Left lobe of liver (tissue), 2 donors: ENCODE data around the gene PCCA. TPM values are rescaled to one million over a fixed set of nuclear protein-coding genes. Genes with fewer than 3 reads are reported as not detected.
A peak's percentile ranks its signal among the peaks of the same experiment; 100 is the strongest.

Experiments
- ATAC-seq: fragments of 200-7000 bp; cut with Tn5 transposase; one replicate; pipeline ENCODE4 v1.9.1; 2020; ENCODE audit warnings: mild to moderate bottlenecking, moderate library complexity
- DNase-seq: peaks from one replicate; pipeline ENCODE4 v3.0.0-alpha.2; 2020; ENCODE audit warnings: low spot score
- total RNA-seq: library from RNA; stranded (reverse); gene quantifications from one replicate; pipeline ENCODE4 v1.2.1, GENCODE V29; 2021
- donor health status: DM: no; HTN: no; CAD: no; lungs with moderate emphysema.
- donor health status: DM: no; HTN: yes; CAD: no.

The PCCA gene
- total RNA-seq, 1 donor from 2014 or later: 83.5 TPM

DNA sequence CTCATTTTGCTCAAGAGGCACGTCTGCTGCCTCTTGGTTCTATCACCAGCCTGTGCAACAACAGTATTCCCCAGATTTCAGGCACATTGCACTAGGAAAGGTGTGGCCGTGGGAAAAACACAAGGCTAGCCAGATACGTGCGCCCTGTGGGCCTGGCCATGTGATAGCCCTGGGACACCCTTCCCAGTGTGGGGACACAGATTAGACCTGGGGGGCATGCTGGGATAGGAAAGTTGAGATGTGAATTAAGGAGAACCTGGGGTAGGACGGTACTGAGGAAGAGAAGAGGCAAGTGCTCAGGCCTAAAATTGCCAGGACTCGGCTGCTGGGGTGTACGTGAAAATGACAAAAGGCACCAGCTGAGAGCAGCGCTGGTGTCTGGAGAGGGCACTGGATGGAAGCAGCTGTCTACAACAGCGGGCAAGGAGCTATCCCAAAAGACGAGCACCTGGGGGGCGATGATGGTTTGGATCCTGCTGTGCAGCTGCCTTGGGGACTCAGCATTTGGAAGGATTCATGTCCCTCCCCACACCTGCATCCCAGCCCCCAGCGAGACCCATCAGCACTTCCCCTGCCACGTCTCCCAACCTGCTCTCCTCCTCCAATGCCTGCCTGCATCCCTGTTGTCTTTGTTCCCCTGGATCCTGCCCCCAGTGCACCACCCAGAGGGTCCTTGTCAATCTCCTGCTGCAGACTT, 445.4 kb downstream of the PCCA start:
- DNase-seq (peak; percentile 46), ATAC-seq (peak; percentile 1)

DNA sequence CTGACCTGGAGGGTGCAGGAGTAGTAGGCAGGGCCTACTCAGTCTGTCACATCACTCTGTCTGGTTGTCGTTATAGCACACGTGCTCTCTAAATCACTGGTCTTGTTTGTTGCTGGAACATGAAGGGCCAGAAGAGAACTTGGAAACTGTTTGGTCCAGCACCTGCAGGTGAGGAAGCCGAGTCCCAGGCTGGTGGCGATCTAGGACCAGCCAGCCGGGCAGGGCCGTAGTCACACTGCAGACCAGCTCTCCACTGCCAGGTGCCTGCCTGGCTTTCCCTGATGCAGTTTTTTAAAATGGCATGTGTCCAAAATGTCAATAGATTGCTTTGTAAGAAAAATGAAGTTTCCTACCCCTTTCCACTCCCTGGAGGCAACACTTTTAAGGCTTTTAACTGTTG, 446.0 kb downstream of the PCCA start:
- DNase-seq: peak; percentile 43
- peak; percentile 8 for ATAC-seq

DNA sequence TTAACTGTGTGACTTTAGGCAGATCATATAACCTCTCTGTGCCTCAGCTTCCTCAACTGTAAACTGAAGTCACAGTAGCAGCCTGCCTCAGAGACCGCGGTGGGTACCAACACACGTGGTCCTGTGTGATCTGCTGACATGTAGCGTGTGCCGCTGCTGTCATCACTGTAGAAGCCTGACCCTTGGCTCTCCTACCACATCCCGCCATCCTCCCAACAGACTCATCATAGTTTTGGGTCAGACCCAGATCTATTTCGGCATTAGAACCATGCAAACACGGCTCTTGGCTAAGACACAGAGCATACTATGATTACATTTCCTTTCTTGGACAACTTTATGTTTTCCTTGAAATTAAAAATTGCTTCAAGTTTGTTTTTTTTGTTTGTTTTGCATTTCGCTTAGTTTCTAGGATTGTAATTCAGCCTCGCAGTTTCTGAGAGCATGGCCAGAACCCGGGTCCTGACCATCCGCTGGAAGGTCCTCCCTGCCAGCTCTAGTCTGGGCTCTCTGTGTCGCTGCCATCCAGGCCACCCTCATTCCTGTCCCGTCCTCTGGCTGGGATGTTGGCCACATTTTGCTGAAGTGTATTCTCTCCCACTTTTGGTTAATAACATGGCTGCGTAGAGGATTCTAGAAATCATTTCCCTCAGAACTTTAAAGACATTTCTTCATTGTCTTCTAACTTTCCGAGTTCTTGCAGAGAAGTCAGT, 446.7 kb downstream of the PCCA start:
- DNase-seq (peak; percentile 41), ATAC-seq (no peak)

DNA sequence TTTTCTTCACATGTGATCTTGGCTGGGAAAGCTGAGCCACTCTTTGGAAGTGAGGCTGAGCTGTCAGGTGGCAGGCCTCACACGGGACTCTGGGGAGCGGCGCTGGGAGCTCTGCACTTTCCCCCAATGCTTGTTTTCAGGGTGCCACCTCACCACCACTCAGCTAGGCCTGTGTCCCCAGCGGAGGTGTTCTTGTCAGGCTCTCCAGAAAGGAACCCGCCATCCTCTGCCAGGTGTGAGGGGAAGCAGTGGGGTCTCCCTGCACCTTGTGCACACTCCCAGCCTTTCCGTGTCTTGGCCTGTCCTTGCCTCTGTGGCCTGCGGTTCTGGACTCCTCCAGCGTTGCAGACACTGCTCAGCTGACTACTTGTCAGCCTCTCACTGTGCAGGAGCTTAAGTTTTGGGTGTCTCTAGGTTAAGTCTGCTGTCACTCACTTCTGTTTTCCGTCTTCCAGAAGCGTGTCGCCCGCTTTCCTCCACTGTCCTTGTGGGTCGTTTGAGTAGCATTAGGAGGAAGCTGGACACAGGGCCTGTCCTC, 447.8 kb downstream of the PCCA start:
- DNase-seq (peak; percentile 35), ATAC-seq (no peak)

DNA sequence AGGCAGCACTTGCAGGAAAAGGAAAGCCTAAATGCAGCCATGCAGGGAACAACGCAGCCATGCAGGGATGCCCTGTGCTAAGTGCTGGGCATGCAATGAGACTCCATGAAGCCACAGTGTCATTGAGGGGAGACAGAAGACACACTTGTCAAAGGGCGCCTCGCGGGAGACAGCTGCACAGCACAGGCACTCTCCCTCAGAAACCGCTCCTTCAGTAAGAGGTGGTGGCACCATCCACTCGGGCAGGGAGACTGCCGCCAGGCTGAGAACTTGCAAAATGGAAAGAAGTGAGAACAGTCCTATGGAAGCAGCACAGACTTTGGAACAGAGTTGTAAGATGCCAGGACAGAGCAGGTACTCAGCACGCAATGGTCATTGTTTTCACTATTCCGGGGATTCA, 448.6 kb downstream of the PCCA start:
- DNase-seq (no peak), ATAC-seq (no peak)

DNA sequence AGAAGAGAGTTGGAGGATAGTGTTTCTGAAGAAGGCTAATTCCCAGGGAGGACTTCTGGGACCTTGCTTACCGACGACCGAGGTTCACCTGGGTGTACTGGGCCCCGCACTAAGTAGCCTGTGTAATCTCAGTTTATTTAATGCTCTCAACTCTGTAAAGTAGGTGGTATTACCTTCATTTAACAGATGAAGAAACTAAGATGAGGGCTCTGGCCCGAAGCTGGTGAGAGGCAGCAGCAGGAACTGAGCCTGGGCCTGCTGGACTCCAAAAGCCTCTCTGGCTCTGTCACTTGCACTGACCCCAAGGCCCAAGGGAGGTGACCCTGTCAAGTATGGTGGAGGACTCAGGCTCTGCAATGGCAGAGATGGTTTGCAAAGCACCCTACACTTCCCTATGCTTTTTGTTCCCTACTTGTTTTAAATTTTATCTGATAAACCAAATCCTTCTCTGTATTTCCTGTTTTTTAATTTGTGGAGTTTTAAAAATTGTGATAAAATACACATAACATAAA, 449.1 kb downstream of the PCCA start:
- DNase-seq: no peak

DNA sequence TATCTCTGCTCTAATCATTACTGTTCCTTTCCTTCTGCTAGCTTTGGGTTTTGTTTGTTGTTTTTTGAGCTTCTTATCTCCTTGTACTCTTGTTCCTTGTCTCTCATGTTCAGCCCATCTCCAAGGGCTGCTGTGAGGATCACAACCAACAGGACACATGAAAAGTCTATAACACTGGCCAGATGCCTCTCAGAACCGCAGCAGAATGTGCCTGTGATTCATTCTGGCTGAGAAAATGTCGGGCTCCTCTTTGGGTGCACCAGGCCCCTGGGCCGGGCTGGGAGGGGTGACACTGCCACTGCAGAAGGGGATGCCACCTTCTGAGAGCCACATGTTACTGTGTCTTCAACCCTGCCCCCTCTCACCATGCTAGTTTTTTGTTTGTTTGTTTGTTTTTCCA, 451.7 kb downstream of the PCCA start:
- ATAC-seq: no peak
- DNase-seq: peak; percentile 30

More for the DNA sequence above, 449.1 kb downstream of the PCCA start:
- ATAC-seq: no peak

DNA sequence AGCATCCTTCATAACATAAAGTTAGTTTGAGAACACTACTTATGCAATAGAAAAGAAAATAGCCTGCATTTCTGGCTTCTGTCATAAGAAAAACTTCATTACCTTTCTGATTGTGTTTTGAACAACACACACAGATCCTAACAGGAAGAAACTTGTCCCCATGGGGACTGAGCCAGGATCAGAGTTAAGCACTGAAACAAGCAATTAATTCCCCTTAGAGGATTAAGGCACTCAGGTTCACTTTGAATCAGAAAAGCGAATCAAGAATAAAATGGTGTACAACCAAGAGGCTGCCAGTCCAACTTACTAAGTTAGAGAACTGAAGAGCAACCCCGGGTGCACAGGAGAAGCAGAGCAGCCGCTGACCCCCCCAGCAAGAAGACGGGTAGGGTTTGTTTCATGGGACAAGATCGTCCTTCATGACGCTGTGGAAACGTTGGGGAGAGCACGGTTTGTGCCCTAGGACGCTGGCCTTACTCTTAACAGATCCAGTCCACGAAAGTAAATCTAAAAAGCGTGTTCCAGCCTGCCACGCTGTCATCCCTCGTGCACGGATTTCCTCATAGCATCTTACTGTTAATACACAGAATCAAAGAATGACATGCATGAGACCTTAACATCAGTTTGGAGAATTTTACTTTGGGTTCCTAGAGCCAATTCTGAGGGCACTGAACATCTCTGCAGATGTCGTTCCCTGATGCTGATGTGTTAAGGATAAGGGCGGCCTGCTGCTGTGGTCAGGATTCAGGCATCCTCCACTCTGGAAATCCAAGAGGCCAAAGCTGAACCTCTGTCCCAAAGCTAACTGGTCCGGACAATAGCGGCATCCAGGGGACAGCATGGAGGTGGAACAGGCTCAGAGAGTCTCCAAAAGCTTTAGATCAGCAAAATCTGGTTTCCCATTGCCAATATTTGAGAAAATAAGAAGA, 453.3 kb downstream of the PCCA start:
- peak; percentile 44 for DNase-seq

DNA sequence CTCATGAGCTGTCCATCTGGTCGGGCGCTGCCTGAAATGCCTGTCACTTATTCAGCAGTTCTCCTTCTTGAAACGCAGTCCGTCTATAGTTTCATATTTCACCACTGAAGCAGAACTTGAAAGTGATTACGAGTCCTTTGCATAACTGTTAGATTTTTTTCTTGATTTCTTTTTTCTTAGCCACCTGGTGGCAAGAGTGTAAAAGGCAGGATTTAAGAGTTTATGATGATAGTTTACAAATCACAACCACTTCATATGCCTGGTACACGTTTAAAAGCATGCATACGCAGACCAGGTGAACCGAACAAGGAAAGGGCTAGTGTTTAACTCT, 453.9 kb downstream of the PCCA start:
- ATAC-seq (peak; percentile 10), DNase-seq (no peak)

More for the DNA sequence above, 453.3 kb downstream of the PCCA start:
- no peak for ATAC-seq

DNA sequence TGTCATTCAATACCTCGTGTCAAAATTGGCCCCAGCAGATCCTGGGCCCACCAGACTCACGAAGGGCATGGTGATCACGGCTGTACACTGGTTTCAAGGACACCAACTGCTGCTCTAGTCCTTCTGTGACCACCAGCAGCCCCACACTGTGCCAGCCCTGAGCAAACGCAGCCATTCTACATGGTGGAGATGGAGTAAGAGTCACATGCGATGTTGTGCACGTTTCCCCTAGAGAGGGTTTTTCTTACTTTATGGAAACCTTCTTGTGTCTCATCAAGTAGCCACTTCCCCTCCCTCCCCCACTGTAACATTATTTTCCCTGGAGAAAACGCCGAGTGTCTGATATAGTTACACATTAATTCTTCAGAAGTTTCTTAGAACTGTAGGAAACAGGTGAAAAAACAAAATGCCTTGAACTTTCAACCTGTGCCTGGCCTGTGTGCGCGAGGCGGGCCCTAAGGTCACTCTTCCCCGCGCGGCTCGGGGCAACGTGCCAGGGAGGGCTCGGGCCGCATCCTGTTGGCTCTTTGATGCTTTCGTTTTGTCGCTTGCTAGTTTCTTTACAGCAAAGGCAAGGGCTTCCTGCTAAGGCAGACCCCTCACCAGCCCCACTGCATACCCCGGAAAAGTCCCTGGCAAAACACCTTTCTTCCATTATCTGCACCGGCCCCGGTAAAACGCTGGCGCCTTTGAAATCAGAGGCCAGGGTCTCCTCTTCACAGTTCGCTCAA, 455.1 kb downstream of the PCCA start:
- DNase-seq (peak; percentile 85), ATAC-seq (peak; percentile 68)

DNA sequence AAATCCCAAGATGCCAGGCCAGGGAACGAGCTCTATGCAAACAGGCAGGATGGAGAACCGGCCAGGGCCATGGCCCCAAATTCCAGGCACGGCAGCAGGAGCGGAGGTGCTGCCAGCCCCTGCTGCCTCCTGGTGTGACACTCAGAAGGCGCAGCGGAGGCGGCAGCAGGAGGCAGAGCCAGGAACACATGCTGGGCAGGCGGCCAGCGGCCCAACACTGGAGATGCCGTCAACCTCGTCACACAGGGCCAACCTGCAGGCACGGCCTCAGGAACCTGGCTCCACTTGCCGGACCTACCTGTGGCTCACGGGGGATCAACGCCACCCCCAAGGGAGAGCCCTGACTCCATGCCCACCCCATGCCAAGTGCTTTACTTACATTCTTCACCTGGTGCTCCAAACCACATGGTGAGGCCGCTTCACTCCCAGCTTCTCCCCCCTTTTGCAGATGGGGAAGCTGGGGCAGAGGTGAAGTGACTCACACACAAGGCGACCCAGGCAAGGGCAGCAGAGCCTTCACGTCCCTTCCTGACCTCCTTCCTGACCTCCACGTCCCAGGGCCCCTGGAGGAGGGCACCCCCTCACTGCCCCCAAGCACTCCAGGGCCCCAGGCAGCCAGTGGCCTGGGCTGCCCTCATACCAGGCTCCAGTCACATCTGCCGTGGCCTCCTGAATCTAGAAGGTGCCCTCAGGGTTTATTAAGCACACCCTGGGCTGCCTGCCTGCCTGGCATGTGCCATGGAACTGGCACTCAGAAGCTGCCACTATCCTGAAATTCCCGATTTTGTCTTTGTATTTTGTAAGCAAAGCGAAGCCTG, 456.2 kb downstream of the PCCA start:
- ATAC-seq: peak; percentile 82
- DNase-seq: peak; percentile 96

DNA sequence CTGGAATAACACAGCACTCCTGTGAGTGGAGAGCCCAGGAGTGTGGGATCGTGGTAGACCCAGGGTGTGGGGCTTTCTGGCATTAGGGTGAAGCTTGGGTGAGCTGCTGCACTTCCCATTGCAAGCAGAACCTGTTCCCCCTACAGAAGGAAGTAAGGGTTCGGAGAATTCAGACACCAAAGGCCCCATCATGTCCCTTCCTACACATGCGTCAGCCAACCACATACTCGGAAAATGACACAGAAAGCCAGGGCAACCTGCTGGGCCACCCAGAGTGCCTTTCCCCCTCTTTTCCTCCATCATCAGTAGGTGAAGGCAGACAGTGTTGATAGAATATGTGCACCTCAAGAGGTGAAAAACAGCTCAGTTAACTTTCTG, 456.8 kb downstream of the PCCA start:
- DNase-seq: no peak
- no peak for ATAC-seq

DNA sequence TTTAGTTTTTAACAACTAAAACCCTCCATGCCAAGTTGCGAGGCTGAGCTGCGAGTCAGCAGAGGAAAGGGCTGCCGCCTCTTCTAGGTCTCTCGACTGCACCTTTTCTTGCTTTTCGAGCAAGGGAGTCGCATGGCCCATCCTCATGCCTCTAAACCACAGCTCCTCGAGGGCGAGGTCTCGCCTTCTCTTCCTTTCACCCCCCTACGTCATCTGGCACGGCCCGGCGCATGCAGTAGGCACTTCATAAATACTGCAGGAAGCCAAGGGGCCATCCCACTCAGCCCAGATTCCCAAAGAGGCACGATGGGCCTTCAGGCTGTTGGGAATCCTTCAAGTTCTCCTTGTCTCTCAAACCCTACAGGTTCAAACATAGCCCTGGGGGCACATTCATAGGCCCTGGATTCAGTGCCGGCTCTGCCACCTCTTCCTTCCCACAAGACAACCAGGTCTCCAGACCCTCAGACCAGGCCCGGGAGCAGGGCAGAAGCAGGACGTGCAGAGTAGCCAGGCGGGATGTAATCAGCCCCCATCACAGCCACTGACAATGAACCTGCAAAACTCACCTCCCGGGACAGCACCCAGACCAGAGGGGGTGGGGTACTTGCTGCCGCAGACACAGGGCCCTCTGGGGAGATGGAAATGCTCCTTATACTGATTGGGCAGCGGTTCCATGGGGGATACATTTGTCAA, 458.0 kb downstream of the PCCA start:
- no peak for ATAC-seq
- no peak for DNase-seq

DNA sequence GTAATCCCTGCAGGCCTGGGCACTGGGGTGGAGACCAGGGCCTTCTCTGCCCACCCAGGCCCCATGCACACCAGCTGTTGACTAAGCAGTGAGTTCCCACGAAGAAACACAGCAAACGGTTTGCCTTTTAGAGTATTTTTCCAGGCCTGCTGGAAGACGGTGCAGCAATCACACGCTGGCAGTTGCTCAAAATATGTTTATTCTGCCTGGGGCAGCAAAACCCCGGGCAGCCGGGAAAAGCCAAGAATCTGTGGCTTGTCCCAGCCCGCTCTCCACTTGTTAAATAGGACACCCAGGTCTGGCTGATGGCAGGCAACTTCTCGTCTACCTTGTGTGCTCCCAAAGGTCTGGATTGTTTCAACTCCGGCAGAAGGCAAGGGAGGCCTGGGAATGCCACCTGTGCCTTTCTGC, 458.9 kb downstream of the PCCA start:
- peak; percentile 81 for DNase-seq

DNA sequence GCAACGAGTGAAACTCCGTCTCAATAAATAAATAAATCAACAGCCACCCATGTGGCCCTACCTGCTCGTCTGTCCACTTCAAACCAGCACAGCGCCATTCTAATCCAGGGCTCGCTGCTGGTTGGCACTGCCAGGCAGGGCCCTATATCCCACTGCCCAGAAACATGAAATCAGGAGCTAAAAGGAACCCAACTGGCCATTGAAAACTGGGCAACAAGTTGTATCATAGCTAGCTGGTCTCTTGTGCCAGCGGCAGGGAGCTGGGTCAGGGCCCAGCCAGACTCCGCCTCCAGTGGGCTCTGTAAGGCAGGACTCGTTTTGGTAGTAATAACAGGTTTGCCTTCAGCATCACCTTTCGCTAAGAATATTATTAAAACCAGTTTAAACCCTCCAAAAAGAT, 460.4 kb downstream of the PCCA start:
- ATAC-seq (no peak), DNase-seq (no peak)

More for the DNA sequence above, 458.9 kb downstream of the PCCA start:
- peak; percentile 54 for ATAC-seq

DNA sequence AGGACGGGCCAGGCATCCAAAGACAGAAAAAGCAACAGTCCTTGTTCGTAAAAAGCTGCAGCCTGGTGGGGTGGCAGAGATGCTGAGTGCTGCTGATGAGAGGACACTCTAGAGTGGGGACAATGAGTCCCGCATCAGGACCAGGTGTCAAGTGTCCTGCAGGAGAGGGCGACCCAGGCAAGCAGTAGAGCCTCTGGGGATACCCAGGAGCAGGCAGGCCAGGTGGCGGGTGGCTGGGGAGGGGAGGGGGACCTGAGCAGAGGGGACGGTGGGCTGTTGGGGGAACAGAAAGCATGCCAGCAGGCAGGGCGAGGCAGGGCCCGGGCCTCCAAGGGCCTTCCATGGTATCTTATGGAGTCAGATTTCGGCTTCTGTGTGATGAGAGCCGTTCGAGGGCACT, 463.9 kb downstream of the PCCA start:
- DNase-seq (no peak), ATAC-seq (no peak)

DNA sequence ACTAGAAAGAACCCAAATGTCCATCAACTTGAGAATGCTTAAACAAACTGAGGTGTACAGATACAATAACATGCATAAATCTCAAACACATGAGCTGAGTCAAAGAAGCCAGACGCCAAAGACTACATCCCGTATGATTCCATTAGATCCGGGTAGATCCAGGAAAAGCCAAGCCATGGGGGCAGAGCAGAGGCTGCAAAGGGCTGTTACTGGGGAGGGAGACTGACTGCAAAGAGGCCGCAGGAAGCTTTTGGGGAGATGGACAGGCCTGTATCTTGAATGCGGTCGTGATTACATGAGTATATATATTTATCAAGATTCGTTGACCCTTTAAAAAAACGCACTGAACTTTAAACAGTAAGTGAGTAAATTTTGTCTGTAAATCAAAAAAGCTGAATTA, 471.0 kb downstream of the PCCA start:
- DNase-seq (no peak), ATAC-seq (no peak)

DNA sequence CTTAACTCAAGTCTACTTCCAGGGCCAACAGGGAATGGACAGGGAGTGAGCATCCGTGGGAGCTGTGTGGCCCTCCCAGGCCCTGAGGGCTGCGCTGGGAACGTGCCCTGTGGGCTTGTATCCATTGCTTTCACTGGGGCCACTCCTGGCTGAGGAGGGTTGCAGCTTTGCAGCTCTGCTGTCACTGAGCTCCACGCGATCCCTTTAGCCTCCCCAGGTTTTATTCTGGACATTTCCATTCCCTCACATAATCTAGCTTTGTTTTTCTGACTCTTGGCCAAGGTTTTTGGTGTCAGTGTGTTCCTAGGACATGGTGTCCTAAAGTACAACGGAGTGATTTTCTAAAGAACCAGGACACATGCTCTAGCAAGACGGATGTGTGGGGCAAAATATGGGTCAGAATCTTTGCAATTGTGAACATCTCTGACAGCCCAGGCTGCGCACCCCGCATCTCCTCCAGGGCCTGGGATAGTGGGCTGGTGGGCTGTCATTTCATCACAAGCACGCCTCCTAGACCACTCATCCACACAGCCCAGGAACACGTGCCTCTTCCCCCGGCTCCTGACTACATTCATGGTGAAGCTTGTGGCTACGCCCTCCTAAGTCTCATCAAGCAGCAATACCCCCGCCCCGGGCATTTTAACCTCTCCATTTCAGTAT, 471.7 kb downstream of the PCCA start:
- peak; percentile 55 for ATAC-seq

DNA sequence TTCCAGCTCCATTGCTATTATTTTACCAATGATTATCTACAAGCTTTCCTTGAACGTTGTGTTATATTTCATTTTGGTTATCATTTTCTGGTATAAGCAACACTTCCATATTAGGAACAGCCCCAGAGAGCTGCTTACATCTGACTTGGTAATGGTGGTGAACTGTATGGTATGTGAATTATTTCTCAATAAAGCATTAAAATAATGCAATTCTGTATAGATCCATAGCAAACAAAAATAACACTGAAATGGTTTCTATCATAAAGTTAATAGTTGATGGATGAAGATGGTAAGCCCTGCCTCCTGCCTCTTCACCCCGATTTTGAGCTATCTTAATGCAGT, 472.2 kb downstream of the PCCA start:
- ATAC-seq (no peak), DNase-seq (no peak)

More for the DNA sequence above, 471.7 kb downstream of the PCCA start:
- no peak for DNase-seq
